ENCODE measurements around the gene CHST11.

- TF ChIP-seq, protein P1, sequence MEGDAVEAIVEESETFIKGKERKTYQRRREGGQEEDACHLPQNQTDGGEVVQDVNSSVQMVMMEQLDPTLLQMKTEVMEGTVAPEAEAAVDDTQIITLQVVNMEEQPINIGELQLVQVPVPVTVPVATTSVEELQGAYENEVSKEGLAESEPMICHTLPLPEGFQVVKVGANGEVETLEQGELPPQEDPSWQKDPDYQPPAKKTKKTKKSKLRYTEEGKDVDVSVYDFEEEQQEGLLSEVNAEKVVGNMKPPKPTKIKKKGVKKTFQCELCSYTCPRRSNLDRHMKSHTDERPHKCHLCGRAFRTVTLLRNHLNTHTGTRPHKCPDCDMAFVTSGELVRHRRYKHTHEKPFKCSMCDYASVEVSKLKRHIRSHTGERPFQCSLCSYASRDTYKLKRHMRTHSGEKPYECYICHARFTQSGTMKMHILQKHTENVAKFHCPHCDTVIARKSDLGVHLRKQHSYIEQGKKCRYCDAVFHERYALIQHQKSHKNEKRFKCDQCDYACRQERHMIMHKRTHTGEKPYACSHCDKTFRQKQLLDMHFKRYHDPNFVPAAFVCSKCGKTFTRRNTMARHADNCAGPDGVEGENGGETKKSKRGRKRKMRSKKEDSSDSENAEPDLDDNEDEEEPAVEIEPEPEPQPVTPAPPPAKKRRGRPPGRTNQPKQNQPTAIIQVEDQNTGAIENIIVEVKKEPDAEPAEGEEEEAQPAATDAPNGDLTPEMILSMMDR (conservative IDR thresholded peaks at IDR 0.05 in 1 of 2, IDR thresholded peaks at IDR 0.05 in 1 of 2; ENCODE audit: extremely low read depth in 1 of 2, insufficient read depth in 1 of 2, low read depth in 1 of 2, low read length in 2 of 2), result no peak
- no peak for TF ChIP-seq EZH2 (IDR thresholded peaks at IDR 0.05; ENCODE audit: borderline replicate concordance, low read length)
Observed at GRCh38 chr12:104519190-104520019, 62.7 kb downstream of the CHST11 start.
